ENCODE data around the gene C1orf141. TPM values are rescaled to one million over a fixed set of nuclear protein-coding genes. Genes with fewer than 3 reads are reported as not detected.

Gene C1orf141
- total and polyA plus RNA-seq, 8 donors = 0.24 to 2.3 (median 0.40) TPM; not detected in 2

- DNase-seq (no peak), ATAC-seq (no peak)
- H3K9me3 ChIP-seq = no peaks in the 10 kb centered on the region
- TF ChIP-seq, protein P1, sequence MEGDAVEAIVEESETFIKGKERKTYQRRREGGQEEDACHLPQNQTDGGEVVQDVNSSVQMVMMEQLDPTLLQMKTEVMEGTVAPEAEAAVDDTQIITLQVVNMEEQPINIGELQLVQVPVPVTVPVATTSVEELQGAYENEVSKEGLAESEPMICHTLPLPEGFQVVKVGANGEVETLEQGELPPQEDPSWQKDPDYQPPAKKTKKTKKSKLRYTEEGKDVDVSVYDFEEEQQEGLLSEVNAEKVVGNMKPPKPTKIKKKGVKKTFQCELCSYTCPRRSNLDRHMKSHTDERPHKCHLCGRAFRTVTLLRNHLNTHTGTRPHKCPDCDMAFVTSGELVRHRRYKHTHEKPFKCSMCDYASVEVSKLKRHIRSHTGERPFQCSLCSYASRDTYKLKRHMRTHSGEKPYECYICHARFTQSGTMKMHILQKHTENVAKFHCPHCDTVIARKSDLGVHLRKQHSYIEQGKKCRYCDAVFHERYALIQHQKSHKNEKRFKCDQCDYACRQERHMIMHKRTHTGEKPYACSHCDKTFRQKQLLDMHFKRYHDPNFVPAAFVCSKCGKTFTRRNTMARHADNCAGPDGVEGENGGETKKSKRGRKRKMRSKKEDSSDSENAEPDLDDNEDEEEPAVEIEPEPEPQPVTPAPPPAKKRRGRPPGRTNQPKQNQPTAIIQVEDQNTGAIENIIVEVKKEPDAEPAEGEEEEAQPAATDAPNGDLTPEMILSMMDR (IDR thresholded peaks at IDR 0.05) = no peak
- no peaks in the 10 kb centered on the region for H3K27me3 ChIP-seq
- no peaks in the 10 kb centered on the region for H3K4me1 ChIP-seq
- H3K4me3 ChIP-seq = no peak overlapping the region
- H3K36me3 ChIP-seq = no peaks in the 10 kb centered on the region
- intact Hi-C loops (cut with DNase I) = no loop called here
- no peak overlapping the region for H3K27ac ChIP-seq
Observed at GRCh38 chr1:67100833-67101232, 33.9 kb downstream of the C1orf141 start.

DNA sequence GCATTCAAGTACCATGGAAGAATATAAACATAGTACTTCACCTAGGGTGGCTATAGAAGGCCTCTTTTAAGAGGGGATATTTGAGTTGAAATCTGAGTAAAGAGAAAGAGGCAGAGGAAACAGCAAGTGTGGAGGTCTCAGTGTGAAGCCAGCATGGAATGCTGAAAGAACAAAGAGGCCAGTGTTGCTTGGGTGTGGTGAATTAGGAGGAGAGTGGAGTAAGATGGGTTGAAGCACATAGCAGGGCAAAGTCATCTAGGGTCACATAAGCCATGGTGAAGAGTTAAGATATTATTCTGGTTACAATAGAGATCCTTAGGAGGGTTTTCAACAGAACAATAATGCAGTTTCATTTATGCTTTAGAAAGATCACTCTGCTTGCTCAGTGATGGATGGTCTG, 37.5 kb downstream of the C1orf141 start:
- DNase-seq = no peak
- intact Hi-C loops (cut with DNase I) = no loop called here

GRCh38 chr1:67094191-67094590, 40.6 kb downstream of the C1orf141 start:
- no peaks in the 10 kb centered on the region for H3K27me3 ChIP-seq
- TF ChIP-seq, protein P1 (IDR thresholded peaks at IDR 0.05) = no peak
- no peaks in the 10 kb centered on the region for H3K4me1 ChIP-seq
- H3K27ac ChIP-seq = no peak overlapping the region
- no peaks in the 10 kb centered on the region for H3K36me3 ChIP-seq
- no peak for ATAC-seq
- peaks cover 0 to 6% of the 10 kb centered on the region in 2 donors for H3K9me3 ChIP-seq
- DNase-seq = no peak
- intact Hi-C loops (cut with DNase I) = no loop called here
- no peak overlapping the region for H3K4me3 ChIP-seq

More for the DNA sequence above, 37.5 kb downstream of the C1orf141 start:
- no peak overlapping the region for H3K27ac ChIP-seq
- no peak for ATAC-seq
- H3K27me3 ChIP-seq = no peaks in the 10 kb centered on the region
- TF ChIP-seq, protein P1 (IDR thresholded peaks at IDR 0.05) = no peak
- H3K4me3 ChIP-seq = no peak overlapping the region
- H3K36me3 ChIP-seq = no peaks in the 10 kb centered on the region
- no peaks in the 10 kb centered on the region for H3K9me3 ChIP-seq
- no peaks in the 10 kb centered on the region for H3K4me1 ChIP-seq

GRCh38 chr1:67089685-67090208, 45.0 kb downstream of the C1orf141 start:
- no peaks in the 10 kb centered on the region for H3K27me3 ChIP-seq
- no peak overlapping the region for H3K27ac ChIP-seq
- H3K4me1 ChIP-seq = no peaks in the 10 kb centered on the region
- TF ChIP-seq, protein P1 (IDR thresholded peaks at IDR 0.05) = no peak
- DNase-seq = no peak
- no peak overlapping the region for H3K4me3 ChIP-seq
- no peak for ATAC-seq
- intact Hi-C loops (cut with DNase I) = no loop called here
- H3K9me3 ChIP-seq = peaks cover 0 to 7% of the 10 kb centered on the region in 2 donors
- H3K36me3 ChIP-seq = no peaks in the 10 kb centered on the region

GRCh38 chr1:67088440-67088839, 46.3 kb downstream of the C1orf141 start:
- TF ChIP-seq, protein P1 (IDR thresholded peaks at IDR 0.05) = no peak
- DNase-seq (no peak), ATAC-seq (no peak)
- H3K27ac ChIP-seq = no peak overlapping the region
- no peaks in the 10 kb centered on the region for H3K4me1 ChIP-seq
- H3K27me3 ChIP-seq = no peaks in the 10 kb centered on the region
- intact Hi-C loops (cut with DNase I) = no loop called here
- no peak overlapping the region for H3K4me3 ChIP-seq
- peaks cover 0 to 7% of the 10 kb centered on the region in 2 donors for H3K9me3 ChIP-seq
- H3K36me3 ChIP-seq = no peaks in the 10 kb centered on the region

Measured in left lung (tissue), 10 donors.